GM19397 (cell line): ENCODE measurements around the gene XG.
"Not testable (repeated sequence)": the region's sequence is repeated elsewhere in the genome, so short reads cannot be mapped to it uniquely, and the experiment has no call there.

Experiments
- ATAC-seq: cut with Tn5 transposase; IDR thresholded peaks from one replicate; pipeline ENCODE4 v1.9.1; 2021; ENCODE audit warnings: mild to moderate bottlenecking, moderate library complexity; ENCODE audit not compliant: unreplicated experiment

Gene XG, protein sequence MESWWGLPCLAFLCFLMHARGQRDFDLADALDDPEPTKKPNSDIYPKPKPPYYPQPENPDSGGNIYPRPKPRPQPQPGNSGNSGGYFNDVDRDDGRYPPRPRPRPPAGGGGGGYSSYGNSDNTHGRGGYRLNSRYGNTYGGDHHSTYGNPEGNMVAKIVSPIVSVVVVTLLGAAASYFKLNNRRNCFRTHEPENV

DNA sequence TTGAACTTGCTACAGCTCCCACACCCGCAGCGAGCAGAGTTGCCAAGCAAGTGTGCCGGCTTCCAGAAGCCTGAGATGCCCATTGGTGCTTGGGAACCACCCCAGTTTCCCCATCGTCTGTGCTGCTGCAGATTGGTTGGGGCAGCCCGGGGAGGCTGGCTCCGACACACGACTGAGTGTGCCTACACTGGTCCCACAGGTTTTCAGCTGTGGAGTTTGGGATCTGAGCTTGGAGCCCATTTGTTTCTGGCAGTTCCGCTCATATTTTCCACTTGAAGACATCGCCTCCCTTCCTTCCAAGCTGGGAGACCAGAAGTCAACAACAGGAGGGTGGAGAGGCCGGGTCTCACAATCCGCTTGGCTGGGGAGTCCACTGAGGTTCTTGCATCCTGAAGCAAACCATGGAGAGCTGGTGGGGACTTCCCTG is at the start of gene XG:
TSS of gene XG (plus strand) at position 167 of the 427 bp plus-strand sequence. CDS start at position 402, 235 bp downstream.
- not testable (repeated sequence) for ATAC-seq

DNA sequence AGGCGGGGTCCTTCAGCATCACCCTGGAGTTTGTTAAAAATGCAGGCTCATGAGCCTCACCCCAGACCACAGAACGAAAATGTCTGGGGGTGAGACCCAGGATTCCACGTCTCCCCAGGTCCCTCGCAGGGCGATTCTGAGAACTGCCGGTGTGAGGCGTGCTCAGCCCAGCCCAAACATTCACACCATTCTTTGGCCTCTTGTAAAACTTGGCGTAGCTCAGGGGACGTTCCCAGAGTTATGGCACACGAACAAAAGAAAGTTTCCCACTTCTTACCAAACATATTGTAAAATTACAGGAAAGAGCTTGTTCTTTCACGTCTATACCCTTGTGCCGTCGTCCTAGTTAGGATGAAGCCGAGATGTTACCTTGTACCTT is 47.9 kb upstream of the XG start:
- no peak for ATAC-seq

DNA sequence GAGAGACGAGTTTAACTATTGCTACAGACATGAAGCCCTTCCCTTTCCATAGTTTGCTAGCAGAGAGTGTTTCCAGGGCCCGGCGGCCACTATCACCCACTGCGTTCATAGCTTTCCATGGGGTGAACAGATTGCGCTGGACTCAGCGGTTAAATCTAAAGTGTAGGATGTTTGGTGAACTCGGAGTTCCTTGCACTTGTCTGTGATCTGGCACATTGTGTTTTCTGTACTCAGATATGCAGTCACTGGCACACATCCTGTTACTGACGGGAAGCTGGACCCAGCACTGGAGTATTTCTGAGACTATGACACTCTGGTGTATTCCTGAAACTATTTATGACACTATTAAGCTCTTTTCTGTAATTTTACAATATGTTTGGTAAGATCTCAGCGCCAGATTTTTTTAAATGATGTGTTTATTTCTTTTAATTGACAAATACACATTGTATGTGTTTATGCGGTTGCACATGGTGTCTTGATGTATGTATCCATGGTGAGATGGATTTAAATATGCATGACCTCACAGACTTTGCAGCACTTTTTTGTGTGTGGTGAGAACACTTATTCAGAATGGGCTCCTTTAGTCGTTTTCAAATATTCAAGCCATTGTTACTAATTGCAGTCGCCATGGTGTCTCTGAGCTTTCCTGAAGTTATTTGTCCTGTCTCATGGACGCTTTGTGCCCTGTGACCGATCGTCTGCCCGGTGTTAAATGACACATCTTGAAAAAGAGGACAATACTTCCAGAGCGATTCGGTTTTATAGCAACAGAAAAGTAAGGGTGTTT is 46.6 kb upstream of the XG start:
- no peak for ATAC-seq

DNA sequence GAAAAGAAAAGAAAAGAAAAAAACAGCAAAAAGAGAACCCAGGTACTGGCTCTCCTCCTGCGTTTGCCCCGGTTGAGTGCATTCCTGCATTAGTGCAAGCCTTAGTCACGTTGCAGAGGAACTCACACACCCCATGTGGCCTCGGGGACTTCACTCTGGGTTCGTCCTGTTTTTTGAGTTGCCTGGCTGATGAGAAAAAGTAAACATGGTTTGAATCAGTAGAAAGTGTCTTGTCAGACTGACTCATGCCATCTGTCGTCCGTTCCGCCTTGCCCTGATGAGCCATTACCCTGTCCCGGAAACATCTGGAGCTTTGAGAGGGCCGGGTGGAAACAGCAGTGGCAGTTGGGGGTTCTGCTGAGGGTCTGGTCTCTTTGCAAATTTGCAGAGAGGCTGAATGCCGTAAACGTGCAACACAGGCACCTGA is 44.5 kb upstream of the XG start:
- peak; percentile 88 for ATAC-seq

DNA sequence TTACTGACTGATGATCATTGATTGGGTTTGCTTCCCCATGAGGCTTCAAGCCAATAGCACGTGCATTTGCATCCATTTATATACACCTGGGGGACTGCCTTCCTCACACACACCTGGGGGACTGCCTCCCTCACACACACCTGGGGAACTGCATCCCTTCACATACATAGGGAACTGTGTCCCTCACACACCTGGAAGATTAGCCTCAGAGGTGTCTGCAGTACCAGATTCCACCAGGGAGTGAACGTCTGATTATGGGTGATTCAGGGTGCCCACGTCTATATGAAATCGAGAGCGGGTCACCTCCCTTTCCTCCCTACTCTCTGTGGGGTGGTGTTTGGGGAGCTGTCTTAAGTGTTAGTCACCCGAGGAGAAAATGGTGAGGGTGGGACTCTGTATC is 43.8 kb upstream of the XG start:
- ATAC-seq: no peak

DNA sequence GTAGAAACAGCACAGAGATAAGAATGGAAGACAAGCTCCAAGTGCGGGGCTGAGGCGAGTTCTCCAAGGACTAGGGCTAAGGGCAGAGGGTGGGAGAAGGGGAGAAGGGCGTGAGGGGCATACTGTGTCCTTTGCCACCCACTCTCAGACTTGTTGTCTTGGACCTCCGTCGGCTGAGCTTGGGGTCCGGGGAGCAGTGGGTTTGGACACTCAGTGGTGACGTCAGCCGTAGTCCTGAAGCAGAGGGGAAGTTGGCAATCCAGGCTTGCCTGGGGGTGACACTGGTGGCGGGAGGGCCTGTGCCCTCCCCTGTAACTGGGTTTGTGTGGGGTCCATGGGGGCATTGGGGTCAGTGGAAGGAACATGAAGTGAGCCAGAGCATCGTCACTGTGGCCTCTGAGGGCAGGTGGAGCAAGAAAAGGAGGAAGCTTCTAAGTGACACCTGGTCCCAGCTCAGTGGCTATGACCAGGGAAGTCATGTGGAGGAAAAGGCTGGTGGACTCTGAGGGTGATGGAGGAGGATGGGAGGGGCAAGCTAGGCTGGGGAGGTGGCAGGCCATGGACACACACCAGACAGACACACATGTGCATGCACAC is 43.1 kb upstream of the XG start:
- no peak for ATAC-seq

DNA sequence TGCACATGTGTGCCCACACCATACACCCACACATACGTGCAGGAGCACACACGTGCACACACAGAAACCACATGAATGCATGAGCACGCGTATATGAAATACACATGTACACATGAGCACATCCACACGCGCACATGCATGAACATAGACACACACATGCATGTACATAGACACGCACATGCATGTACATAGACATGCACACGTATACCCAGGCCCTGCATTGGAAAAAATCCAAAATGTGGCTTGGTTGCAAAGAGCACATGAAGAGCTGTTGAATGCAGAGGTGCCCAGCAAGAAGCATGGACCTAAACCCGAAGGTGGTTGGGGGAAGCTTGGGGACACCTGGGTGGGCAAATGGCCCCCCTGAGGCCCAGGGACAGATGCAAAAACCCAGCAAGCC is 42.3 kb upstream of the XG start:
- ATAC-seq: no peak

DNA sequence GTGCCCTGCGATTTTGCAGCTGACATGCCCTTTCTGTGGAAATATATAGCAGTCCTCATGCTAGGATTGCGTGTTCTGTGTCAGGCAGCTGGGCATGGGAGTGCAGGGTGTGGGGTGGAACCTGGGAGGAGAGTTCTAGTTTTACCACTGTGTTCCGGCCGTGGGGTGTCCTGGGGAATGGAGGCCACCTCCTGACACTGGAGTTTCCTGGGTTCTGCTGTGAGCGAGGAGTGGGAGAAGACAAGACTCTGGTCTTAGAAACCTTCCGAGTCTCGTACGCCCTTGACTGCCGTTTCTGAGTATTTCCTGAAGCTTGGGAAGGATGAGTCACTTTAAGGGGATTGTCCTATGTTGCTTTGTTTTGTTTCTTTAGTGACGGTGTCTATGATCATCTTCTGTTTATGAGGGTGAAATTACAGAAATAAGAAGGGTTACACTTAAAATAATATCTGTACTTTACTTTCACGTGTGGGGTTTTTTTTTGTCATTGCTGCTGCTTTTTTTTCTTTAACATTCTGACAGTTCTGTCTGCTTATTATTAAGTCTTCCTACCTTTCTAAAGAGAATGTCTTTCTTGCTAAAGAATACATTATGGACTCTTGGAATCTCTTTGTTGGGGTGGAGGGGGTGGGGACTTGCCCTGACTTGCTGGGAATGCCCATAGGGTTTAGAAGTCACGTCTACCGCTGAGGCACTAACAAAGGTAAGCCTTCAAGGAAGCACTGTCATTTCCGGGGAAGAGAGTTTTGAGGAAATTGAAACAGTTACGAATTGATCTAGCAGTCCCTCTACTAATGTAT is 41.6 kb upstream of the XG start:
- no peak for ATAC-seq

DNA sequence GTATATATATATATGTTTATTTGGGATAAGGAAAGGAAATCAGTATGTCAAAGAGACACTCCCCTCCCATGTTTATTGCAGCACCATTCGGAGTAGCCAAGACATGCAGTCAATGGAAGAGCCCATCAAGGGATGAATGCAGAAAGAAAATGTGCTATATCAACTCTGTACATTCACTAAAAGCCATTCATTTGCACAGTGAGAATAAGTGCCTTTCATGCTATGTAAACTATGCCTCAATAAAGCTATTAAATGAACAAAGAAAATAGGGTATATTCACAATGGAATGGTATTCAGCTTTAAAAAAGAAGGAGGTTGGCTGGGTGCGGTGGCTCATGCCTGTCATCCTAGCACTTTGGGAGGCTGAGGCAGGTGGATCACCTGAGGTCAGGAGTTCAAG is 40.4 kb upstream of the XG start:
- no peak for ATAC-seq

DNA sequence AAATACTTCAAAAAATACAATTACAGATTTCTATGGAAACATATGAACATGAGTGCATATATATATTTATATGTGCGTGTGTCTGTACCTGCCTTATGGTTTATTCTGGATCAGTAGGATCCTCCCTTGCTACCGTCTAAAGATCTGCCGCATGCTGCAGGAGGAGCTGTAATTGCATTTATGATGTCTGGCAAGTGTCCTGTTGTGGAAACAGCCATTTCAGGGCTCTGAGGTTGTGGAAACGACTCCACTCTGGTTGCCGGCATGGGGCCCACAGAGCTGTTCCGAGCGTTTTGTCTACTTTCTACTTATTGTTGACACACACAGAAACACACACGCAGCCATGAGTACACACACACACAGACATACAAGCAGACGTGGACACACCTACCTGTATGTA is 39.4 kb upstream of the XG start:
- no peak for ATAC-seq

DNA sequence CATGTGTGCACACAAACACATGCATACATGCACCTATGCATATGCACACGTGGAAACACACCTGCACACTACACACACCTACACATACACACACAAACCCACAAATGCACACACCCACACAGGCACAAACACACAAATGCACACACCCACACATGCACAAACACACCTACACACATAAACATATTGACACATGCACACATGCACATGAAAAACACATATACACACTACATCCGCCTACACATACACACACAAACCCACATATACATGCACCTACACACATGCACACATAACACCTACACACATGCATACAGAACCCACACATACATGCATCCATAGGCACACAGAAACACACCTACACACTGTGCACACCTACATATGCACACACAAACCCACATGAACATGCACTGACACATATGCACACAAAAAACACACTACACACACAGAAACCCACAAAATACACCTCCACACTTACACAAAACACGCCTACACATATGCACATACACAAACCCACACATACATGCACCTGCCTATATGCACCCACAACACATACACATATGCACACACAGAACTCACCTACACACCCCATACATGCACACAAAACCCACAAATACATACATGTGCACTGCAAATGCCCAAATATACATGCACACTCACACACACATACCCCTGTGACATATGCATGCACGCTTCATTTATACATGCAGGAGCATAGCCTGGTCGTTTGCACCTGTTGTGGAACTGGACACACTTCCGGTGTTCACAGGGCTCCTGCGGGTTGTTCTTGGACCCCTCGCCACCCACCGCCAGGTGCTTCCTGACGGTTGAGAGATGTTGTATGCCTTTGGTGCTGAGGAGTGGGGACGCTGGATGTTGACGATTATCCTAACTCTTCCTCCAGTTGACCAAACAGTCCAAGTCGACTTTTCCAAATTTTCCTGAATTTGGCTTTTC is 38.7 kb upstream of the XG start:
- no peak for ATAC-seq

DNA sequence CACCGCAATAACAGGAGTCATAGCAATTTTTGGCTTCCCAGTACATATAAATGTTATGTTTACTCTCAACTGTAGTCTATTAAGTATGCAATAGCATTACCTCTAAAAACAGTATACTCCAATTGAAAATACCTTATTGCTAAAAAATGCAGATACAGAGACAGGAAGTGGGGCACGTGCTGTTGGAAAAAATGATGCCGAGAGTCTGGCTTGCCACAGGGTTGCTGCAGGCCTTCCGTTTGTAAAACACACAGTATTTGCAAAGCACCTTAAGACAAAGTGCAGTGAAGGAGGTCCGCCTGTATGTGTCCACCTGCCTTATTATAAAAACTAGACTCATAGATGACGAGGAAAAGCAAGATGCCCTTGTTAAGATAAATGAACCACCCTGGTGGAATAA is 37.3 kb upstream of the XG start:
- ATAC-seq: no peak

DNA sequence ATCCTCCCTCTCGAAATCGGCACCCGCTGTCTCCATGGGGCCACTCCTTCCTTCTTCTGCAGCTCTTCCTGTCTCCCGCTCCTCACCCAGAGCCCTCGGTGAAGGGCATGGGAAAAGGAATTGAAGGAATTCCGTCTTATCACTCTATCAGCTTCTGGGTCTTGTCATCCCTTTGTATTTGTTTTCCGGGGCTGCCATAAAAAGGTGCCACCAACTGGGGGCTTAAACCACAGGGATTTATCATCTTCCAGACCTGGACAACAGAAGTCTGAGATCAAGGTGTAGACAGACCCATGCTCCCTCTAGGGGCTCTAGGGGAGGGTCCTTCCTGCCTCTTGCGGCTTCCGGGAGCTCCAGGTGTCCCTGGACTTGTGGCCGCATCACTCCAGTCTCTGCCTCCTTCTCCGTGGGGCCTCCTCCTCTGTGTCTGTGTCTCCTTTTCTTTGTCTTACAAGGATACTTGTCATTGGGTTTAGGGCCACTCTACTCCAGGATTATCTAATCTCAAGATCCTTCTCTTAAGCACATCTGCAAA is 36.7 kb upstream of the XG start:
- ATAC-seq: no peak

DNA sequence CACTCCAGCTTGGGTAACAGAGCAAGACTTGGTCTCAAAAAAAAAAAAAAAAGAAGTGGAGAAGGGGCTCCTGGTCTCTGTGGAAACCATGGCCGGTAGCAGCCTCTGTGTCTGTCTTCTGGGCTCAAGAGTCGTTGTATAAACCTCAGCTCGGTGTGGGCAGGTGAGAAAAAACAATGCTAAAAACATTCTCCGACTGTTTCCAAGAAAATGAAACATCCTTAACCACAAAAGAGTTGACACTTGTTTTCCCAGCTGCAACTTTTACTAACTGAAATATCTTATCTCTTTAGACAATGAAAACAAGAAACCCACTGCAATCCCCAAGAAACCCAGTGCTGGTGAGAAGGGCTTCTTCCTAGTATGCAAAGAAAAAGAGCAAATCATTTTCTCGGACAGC is 34.5 kb upstream of the XG start:
- ATAC-seq: no peak

DNA sequence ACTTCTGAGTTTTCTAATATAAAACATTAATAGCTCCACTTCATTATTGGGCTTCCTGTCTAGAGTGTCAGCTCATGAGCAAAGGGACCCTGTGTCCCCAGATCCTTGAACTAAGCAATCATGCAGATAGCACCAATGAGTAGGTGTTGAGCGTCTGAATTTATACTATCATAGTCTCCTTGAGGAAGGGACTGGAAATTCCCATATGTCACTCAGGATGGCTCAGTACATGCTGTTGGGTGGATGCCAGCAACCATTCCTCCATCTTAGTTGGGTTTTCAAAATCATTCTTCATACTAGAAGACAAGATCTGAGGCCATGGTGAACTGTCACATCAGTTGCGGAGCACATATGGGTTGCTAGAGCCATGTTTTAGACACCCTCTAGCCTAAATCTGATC is 33.0 kb upstream of the XG start:
- no peak for ATAC-seq

DNA sequence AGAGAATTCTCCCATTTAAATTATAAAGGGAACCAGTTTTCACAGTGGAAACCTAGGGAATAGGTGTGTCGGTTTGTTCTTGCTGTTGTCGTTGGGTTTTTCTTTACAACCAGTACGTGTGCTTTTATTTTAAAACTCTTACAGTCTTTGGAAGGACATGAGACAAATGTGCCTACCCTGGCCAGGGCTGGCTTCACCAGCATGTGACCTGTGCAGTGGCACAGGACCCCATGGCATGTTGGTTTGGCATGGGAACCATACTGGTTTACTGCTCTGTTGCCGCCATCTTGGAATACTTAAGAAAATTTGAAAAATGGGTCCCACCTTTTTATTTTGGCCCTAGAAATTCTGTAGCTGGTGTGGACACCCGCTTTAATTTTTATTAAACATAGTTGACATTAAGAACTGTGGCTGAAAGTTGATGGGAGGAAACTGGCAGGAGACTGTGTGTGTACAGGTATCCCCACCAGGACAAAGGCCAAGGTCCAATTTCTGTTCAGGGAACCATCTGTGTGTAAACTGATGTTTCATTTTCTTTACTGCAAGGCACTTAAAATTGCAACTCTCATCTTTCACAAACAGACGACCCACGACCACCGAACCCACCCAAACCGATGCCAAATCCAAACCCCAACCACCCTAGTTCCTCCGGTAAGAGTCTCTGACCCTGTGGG is 31.9 kb upstream of the XG start:
- ATAC-seq: no peak

DNA sequence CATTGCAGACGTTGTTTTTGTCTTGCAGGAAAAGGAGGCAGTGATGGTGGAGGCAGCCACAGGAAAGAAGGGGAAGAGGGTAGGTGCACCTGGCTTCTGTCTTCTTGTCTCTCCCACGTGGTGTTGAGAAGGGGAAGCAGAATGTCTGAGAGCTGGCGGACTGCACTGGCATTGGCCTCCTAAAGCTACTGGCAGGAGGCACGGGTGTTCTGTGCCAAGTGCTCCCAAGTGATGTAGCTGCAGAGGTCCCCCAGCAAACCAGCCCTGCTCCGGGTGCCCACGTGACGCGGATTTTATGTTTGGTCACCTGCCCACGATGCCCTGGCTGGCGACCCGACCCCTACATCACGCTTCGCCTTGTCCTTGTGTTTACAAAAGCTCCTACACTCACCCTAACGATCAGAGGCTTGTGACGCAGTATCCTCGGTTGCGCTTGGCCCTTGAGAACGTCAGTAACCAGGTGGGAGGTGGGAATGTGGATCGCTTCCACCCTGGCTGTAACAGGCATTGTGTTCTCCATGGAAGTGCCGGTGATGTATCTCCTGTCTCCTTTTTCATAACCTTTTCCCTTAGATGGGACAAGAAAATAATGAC is 28.5 kb upstream of the XG start:
- ATAC-seq: no peak

DNA sequence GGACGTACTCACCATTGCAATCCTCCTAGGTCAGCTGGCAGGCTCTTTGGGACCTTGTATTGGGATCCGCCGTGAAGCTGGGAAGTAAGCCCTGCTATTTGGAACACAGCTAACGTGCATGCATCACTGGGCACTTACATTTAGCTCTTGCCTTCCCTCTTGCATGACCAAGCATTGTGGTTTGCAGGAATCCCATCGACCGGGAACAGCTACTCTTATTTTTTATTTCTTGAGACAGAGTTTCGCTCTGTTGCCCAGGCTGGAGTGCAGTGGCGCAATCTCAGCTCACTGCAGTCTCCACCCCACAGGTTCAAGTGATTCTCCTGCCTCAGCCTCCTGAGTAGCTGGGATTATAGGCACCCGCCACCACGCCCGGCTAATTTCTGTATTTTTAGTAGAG is 24.6 kb upstream of the XG start:
- ATAC-seq: not testable (repeated sequence)

DNA sequence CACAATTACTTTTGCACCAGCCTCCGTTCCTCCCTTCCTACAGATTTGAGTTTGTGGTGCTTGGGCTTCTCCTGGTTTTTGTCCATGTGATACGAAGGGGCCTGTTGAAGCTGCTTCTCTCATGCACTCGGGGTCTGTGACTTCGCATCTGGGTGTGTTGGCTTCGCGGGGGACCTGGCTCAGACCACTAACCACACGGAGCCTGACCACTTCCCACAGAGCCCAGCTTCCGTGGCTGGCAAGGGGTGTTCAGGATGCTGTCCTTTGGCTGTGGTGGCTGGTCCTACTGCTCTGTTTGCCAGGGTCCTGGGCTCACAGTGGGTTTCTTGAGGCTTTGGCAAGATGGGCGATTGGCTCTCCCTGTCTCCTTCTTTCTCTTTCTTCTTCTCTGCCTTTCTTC is 19.8 kb upstream of the XG start:
- ATAC-seq: no peak
